Uterus (tissue), 4 donors: Measurements from ENCODE around the gene FUCA2. TPM values are rescaled to one million over a fixed set of nuclear protein-coding genes. Genes with fewer than 3 reads are reported as not detected.

ENCODE experiments used
- DNase-seq, 2 donors: peaks; one replicate each; pipeline ENCODE4 v3.0.0-alpha.2; 2019 to 2020
- H3K27ac ChIP-seq, 2 donors: fragments of 200-600 bp; sonication (generic); 1 replicate in 1 of 2; 2 replicates in 1 of 2; pipeline ENCODE4 v1.5.1; 2016 to 2018
- H3K27me3 ChIP-seq, 2 donors: fragments of 200-600 bp; sonication (generic); one replicate each; pipeline ENCODE4 v1.5.1; 2018 to 2019; ENCODE audit warnings: control low read depth in 1 of 2
- H3K36me3 ChIP-seq, 2 donors: fragments of 200-600 bp; sonication (generic); one replicate each; pipeline ENCODE4 v1.5.1; 2019; ENCODE audit warnings: control low read depth in 1 of 2
- H3K4me1 ChIP-seq, 2 donors: fragments of 200-600 bp; sonication (generic); one replicate each; pipeline ENCODE4 v1.5.1; 2018 to 2019; ENCODE audit warnings: control low read depth in 1 of 2
- H3K4me3 ChIP-seq, 2 donors: fragments of 200-600 bp; sonication (generic); 1 replicate in 1 of 2; 2 replicates in 1 of 2; pipeline ENCODE4 v1.5.1; 2018 to 2019; ENCODE audit warnings: mild to moderate bottlenecking in 1 of 2
- H3K9me3 ChIP-seq, 2 donors: fragments of 200-600 bp; sonication (generic); one replicate each; pipeline ENCODE4 v1.5.1; 2019; ENCODE audit warnings: control low read depth in 1 of 2
- CTCF ChIP-seq, 4 experiments: fragments of 200-600 bp in 2 of 4; fragments of 450-650 bp in 2 of 4; sonication (generic) in 2 of 4; IDR thresholded peaks; one replicate each; pipeline ENCODE4 v1.5.1; 2016 to 2019; ENCODE audit warnings: antibody characterized with exemption in 4 of 4, mild to moderate bottlenecking in 2 of 4, moderate library complexity in 1 of 4
- POLR2A ChIP-seq, 2 donors: fragments of 450-650 bp; IDR thresholded peaks; one replicate each; pipeline ENCODE4 v1.6.1; 2016; ENCODE audit warnings: antibody characterized with exemption in 2 of 2, mild to moderate bottlenecking in 1 of 2, moderate library complexity in 1 of 2
- intact Hi-C: fragments of 100-400 bp; cut with DNase I; formaldehyde crosslinking; loops from one replicate; pipeline ENCODE4 v1.15.1; 2023; ENCODE audit warnings: low total_unique reads
- total RNA-seq, 4 donors: library from RNA; depleted of rRNA in 3 of 4; stranded (reverse); fragments of >200 nt in 3 of 4; gene quantifications; one replicate each; pipeline versions ENCODE4 v1.1.0 to v1.2.4, GENCODE V29; 2014 to 2023
- donor health status: DM: yes; HTN: yes; CAD: no.

The FUCA2 gene
- total RNA-seq, 4 donors from 2014 or later, result 15.9 to 35.7 (median 21.1) TPM

- Histone ChIP-seq H3K9me3 (no peaks in the 10 kb centered on the region), H3K36me3 (no peaks in the 10 kb centered on the region), H3K4me3 (no peak overlapping the region), H3K4me1 (no peaks in the 10 kb centered on the region), H3K27ac (no peak overlapping the region), H3K27me3 (no peaks in the 10 kb centered on the region)
- TF ChIP-seq CTCF (IDR thresholded peaks at IDR 0.05), result no peak
- TF ChIP-seq POLR2A (IDR thresholded peaks at IDR 0.05), result no peak
- DNase-seq, result no peak
- intact Hi-C loops, result no loop called here
Observed at GRCh38 chr6:143555071-143555492, 43.6 kb upstream of the FUCA2 start.

- Histone ChIP-seq H3K27ac (no peak overlapping the region), H3K4me3 (no peak overlapping the region), H3K27me3 (no peaks in the 10 kb centered on the region), H3K4me1 (no peaks in the 10 kb centered on the region), H3K36me3 (no peaks in the 10 kb centered on the region), H3K9me3 (no peaks in the 10 kb centered on the region)
- intact Hi-C loops, result no loop called here
- no peak for TF ChIP-seq POLR2A (IDR thresholded peaks at IDR 0.05)
- TF ChIP-seq CTCF (IDR thresholded peaks at IDR 0.05), result no peak
- DNase-seq, result no peak
Observed at GRCh38 chr6:143553337-143553736, 41.8 kb upstream of the FUCA2 start.

- H3K27ac ChIP-seq, result no peak overlapping the region
- H3K27me3 ChIP-seq, result no peaks in the 10 kb centered on the region
- intact Hi-C loops, result no loop called here
- no peaks in the 10 kb centered on the region for H3K9me3 ChIP-seq
- TF ChIP-seq CTCF (IDR thresholded peaks at IDR 0.05) (no peak), POLR2A (IDR thresholded peaks at IDR 0.05) (no peak)
- no peaks in the 10 kb centered on the region for H3K4me1 ChIP-seq
- no peak overlapping the region for H3K4me3 ChIP-seq
- no peaks in the 10 kb centered on the region for H3K36me3 ChIP-seq
- no peak for DNase-seq
Observed at GRCh38 chr6:143549949-143550268, 38.4 kb upstream of the FUCA2 start.

GRCh38 chr6:143549221-143549948 lies 37.9 kb upstream of the FUCA2 start:
- DNase-seq, result no peak
- TF ChIP-seq POLR2A (IDR thresholded peaks at IDR 0.05), result no peak
- TF ChIP-seq CTCF (IDR thresholded peaks at IDR 0.05), result no peak
- Histone ChIP-seq H3K27ac (no peak overlapping the region), H3K36me3 (no peaks in the 10 kb centered on the region), H3K9me3 (no peaks in the 10 kb centered on the region), H3K27me3 (no peaks in the 10 kb centered on the region), H3K4me1 (no peaks in the 10 kb centered on the region), H3K4me3 (no peak overlapping the region)
- intact Hi-C loops, result no loop called here

GRCh38 chr6:143546599-143546998 lies 35.1 kb upstream of the FUCA2 start:
- Histone ChIP-seq H3K27me3 (no peaks in the 10 kb centered on the region), H3K36me3 (no peaks in the 10 kb centered on the region), H3K4me3 (no peak overlapping the region), H3K9me3 (no peaks in the 10 kb centered on the region), H3K27ac (no peak overlapping the region), H3K4me1 (no peaks in the 10 kb centered on the region)
- DNase-seq, result no peak
- intact Hi-C loops, result no loop called here
- TF ChIP-seq CTCF (IDR thresholded peaks at IDR 0.05), result no peak
- no peak for TF ChIP-seq POLR2A (IDR thresholded peaks at IDR 0.05)
